ENCODE measurements around the gene ROBO3.

Gene ROBO3

DNA sequence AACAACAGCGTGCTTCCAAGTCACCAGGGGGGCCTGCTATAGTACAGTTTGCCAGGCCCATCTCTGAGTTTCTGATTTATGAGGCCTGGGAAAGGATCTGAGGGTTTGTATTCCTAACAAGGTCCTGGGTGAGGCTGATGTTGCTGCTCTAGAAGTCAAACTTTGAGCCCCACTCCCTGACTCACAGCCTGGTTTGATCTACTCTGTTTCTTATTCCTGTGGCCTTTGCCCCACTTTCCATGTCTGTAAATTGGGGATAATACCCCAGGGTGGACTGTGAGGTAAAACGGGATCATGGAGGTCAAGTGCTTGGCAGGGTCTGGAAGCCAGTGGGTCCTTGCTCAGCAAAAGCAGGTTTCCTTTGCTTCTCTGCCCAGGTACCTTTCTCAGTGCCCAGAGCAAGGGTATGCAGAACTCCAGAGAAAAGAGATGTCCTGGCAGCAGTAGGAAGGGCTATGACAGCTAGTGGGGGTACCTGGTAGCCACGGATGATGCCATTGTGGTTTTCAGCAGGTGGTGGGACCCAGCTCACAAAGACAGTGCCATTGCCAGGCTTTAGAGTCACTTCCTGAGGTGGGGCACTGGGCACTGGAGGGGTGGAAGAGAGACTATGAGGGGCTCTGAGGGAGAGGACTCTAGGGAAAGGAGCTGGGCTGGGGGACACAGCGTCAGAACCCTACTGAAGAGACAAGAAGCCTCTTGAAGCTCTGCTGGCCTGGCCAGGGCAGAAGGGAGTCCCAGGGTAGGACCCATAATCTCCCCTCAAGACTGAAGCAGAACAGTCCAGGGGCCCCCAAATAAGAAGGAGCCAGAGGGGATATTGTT is 29.6 kb downstream of the ROBO3 start:
- DNase-seq, result no peak

- DNase-seq, result no peak
Observed at GRCh38 chr11:124895471-124895971, 30.3 kb downstream of the ROBO3 start.

- no peak for DNase-seq
Observed at GRCh38 chr11:124896071-124896750, 31.0 kb downstream of the ROBO3 start.

- no peak for DNase-seq
Observed at GRCh38 chr11:124896821-124897391, 31.7 kb downstream of the ROBO3 start.

- no peak for DNase-seq
Observed at GRCh38 chr11:124897674-124898262, 32.5 kb downstream of the ROBO3 start, which contains the start of gene ROBO4. Gene ROBO4, minus strand, starts transcription at chr11:124897865. Its CDS starts 70 bp downstream, at chr11:124897795.

- no peak for DNase-seq
Observed at GRCh38 chr11:124898263-124898680, 33.0 kb downstream of the ROBO3 start.

- no peak for DNase-seq
Observed at GRCh38 chr11:124898711-124899110, 33.5 kb downstream of the ROBO3 start.

- DNase-seq, result no peak
Observed at GRCh38 chr11:124899383-124900145, 34.3 kb downstream of the ROBO3 start.

DNA sequence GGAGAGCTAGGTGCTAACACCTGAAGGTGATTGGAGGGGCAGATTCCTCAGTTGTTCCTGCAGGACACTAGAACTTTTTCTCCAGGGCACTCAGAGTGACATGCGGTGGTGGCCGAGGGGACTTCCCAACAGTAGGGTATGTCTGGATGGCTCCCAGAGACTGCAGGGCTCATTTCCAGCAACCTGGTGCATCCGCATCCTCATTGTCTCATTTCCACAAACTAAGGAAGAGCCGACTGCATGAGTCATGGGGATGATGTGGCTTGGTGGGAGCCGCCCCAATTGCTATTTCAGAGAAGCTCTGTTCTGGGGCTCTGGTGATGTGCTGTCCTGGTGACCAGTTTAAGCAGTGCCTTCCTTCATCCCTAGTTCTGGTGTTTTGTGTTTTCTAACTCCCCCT is 35.2 kb downstream of the ROBO3 start:
- DNase-seq, result no peak

DNA sequence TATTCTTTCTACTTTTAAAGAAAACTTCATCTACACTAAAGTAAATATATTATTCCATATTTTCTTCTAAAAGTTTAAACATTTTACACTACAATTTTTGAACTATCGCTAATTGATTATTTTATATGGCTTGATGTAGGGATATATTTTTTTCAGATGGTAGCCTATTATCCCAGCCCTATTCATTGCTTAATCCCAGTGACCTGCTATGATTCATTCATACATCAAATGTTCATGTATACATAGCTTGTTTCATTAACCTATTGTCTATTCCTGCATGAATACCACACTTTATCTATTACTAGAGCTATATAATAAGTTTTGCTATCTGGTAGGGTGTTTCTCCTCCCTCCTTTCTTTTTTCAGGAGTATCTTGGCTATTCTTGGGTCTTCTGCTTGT is 37.4 kb downstream of the ROBO3 start:
- no peak for DNase-seq

- DNase-seq, result no peak
Observed at GRCh38 chr11:124915541-124916369, 50.5 kb downstream of the ROBO3 start.

- no peak for DNase-seq
Observed at GRCh38 chr11:124916370-124916710, 51.1 kb downstream of the ROBO3 start.

DNA sequence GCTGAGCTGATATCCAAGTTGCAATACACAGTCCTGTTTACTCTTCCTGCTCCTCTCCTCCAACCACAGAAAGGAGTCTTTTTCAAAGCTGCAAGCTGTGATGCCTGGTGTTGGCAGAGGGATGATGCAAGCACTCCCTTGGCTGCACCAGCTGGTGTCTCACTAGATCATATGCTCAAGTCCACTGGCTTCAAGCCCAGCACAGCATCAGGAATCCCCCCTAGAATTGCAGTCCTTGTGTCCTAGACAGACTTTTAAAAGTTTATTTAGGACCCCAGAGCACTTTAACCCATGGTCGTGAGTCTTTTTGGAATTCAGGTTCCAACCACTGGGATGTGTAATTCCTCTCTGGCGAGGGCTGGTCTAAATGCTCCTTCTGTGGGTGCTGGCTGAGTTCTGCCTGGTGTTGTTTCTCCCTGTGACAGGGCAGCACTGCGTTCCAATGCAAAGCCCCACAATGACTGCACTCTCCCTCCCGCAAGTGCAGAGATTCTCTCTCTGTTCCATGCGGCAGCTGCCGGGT is 51.9 kb downstream of the ROBO3 start:
- no peak for DNase-seq

GRCh38 chr11:124918950-124919349 is 53.7 kb downstream of the ROBO3 start, which contains the start of gene HEPN1:
Gene HEPN1, plus strand, starts transcription at chr11:124919250.
- DNase-seq, result no peak

DNA sequence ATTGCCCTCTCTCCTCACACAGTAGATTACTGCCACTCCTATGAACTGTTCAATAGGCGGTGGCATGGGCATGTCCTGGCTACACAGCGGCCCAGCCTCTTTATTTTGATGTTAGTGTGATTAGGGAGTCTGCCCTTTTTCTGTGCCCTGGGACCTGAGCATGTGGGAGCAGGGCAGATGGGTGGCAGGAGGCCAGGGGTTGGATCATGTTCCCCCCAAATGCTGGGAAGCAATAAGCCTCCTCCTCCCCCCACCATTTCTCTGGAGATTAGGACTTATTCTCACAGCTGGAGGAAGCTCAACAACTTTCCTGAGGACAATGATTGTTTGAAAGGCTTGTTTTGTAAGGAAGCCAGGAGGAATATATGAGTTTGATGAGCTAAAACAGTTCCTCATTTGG is 54.7 kb downstream of the ROBO3 start:
- DNase-seq, result no peak

DNA sequence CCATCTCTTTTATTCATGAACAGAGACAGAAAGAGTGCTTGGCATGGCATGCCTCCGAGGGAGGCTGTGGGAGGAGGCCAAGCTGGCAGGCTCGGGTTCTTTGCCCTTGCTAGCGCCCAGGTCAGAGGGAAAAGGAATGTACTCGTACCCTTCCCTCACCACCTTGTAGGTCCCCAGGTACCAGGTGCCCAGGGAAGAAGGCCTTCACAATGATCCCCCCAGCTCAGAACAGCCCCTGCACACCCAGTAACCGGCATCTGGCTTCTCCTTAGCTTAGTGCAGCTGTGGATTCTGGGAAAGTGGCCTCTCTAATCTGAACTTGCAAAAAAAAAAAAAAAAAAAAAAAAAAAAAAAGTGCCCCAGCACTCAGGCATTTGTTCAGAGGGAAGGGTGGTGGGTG is 55.1 kb downstream of the ROBO3 start:
- no peak for DNase-seq

GRCh38 chr11:124920870-124921609 is 55.8 kb downstream of the ROBO3 start:
- DNase-seq, result peak; percentile 61

GRCh38 chr11:124922831-124923230 is 57.6 kb downstream of the ROBO3 start:
- DNase-seq, result no peak

GRCh38 chr11:124923296-124923695 is 58.1 kb downstream of the ROBO3 start:
- no peak for DNase-seq

DNA sequence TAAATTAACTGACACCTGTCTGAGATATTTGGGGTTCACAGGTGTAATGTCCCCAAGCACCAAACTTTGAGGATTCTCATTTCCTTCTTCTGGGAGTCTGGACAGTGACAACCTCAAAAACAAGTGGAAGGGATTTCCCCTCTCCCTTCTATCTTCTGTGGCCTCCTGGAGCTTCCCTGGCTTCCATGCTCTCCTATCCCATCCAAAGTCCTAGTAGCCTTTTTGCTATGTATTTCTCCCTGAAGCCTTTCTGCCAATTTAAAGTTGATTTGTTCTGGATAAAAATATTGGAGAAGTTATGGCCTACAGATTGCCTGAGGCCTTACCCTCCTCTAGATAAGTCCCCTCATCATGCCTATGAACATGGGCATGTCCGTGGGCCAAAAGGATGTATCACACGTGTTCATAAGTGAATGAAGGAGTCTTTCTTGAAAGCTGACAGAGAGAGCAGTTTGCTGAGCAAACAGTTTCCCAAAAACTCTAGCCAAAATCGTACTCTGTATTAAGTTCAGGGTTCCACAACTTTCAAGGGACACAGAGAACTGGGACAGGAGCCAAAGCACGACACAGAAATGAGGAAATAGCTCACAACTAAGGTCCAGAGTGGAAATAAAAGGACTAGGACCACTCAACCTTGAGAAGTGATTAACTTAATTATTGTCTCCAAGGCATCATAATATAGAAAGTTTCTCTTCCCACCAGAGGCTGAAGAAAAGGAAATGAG is 63.9 kb downstream of the ROBO3 start:
- no peak for DNase-seq

All from stimulated activated naive CD4-positive, alpha-beta T cell treated with Interleukin-2 at 50 U/mL for 16 hours (primary cell).